Ishikawa (cell line): ENCODE data around the gene EXOG.

Source experiments
- EP300 ChIP-seq: IDR thresholded peaks from 2 replicates; pipeline ENCODE4 v1.6.1; 2012; ENCODE audit warnings: borderline replicate concordance
- FOXM1 ChIP-seq: IDR thresholded peaks from 2 replicates; pipeline ENCODE4 v1.6.1; 2012; ENCODE audit warnings: low read depth, borderline replicate concordance
- NFIC ChIP-seq: IDR thresholded peaks from 2 replicates; pipeline ENCODE4 v1.6.1; 2012
- RAD21 ChIP-seq: IDR thresholded peaks from 2 replicates; pipeline ENCODE4 v1.6.1; 2012; ENCODE audit warnings: low read depth
- REST ChIP-seq: IDR thresholded peaks from 2 replicates; pipeline ENCODE4 v1.6.1; 2012; ENCODE audit warnings: low read depth, mild to moderate bottlenecking
- TAF1 ChIP-seq: IDR thresholded peaks from 2 replicates; pipeline ENCODE4 v1.6.1; 2012; ENCODE audit warnings: low read depth, mild to moderate bottlenecking
- YY1 ChIP-seq: IDR thresholded peaks from 2 replicates; pipeline ENCODE4 v1.6.1; 2012; ENCODE audit warnings: low read depth

GRCh38 chr3:38574411-38575278 lies 78.5 kb downstream of the EXOG start:
- no peak for TF ChIP-seq FOXM1
- TF ChIP-seq REST = no peak
- no peak for TF ChIP-seq TAF1
- no peak for TF ChIP-seq EP300
- no peak for TF ChIP-seq RAD21
- TF ChIP-seq NFIC = no peak
- no peak for TF ChIP-seq YY1
